Transverse colon (tissue), 3 donors: ENCODE results near the gene C1QTNF9.
"Not testable (repeated sequence)": the region's sequence is repeated elsewhere in the genome, so short reads cannot be mapped to it uniquely, and the experiment has no call there.

Experiments used
- POLR2A ChIP-seq: fragments of 450-650 bp; IDR thresholded peaks from one replicate; pipeline ENCODE4 v1.6.1; 2016; ENCODE audit warnings: antibody characterized with exemption, mild to moderate bottlenecking, moderate library complexity
- TF ChIP-seq, protein P1 (sequence below), 5 experiments: fragments of 200-600 bp in 3 of 5; fragments of 450-650 bp in 2 of 5; sonication (generic) in 3 of 5; IDR thresholded peaks; 1 replicate in 2 of 5; 2 replicates in 3 of 5; pipeline ENCODE4 v1.5.1; 2016 to 2017; ENCODE audit warnings: antibody characterized with exemption in 5 of 5, inconsistent platforms in 3 of 5, mild to moderate bottlenecking in 2 of 5, moderate library complexity in 1 of 5

DNA sequence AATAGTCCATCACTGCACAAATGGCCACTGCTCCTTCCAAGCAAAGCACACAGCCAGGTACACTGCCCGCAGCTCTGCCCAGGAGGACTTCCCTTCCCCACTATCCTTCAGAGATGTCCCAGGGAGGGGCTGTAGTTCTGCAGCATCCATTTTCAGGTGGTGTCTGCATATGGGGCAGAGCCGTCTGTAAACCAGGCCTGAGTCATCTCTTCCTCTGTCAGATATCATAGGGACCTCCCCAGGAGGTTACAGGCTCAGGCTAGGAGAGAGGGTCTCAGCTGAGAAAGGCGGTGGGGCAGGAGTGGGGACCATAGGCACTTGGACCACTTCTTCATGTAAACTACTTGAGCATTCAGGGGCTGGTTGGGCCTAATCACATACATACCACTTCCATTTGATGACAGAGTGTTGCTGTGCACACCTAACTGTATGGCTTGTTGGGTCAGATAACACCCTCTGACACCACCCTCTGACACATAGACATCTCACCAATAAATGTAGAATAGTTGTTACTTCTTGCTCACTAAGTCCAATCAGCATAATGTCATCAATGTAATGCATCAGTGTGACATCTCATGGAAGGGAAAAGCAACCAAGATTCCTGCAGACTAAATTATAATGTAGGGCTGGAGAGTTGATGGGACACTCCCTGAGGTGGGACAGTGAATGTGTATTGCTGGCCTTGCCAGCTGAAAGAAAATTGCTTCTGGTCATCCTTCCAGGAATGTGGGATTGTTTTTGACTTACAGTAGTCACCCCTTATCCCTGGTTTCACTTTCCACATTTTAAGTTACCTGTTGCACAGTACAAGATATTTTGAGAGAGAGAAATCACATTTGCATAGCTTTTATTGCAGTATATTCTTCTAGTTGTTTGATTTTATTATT, 40.6 kb downstream of the C1QTNF9 start:
- TF ChIP-seq, protein P1, sequence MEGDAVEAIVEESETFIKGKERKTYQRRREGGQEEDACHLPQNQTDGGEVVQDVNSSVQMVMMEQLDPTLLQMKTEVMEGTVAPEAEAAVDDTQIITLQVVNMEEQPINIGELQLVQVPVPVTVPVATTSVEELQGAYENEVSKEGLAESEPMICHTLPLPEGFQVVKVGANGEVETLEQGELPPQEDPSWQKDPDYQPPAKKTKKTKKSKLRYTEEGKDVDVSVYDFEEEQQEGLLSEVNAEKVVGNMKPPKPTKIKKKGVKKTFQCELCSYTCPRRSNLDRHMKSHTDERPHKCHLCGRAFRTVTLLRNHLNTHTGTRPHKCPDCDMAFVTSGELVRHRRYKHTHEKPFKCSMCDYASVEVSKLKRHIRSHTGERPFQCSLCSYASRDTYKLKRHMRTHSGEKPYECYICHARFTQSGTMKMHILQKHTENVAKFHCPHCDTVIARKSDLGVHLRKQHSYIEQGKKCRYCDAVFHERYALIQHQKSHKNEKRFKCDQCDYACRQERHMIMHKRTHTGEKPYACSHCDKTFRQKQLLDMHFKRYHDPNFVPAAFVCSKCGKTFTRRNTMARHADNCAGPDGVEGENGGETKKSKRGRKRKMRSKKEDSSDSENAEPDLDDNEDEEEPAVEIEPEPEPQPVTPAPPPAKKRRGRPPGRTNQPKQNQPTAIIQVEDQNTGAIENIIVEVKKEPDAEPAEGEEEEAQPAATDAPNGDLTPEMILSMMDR (IDR thresholded peaks at IDR 0.05): not testable (repeated sequence)
- TF ChIP-seq POLR2A: not testable (repeated sequence)
